NCI-H1048 (cell line): ENCODE data around the gene PNLIP.

Experiments used
- DNase-seq: peaks from one replicate; lab custom pipeline; 2025; lab: John Stamatoyannopoulos, UW

PNLIP gene

DNA sequence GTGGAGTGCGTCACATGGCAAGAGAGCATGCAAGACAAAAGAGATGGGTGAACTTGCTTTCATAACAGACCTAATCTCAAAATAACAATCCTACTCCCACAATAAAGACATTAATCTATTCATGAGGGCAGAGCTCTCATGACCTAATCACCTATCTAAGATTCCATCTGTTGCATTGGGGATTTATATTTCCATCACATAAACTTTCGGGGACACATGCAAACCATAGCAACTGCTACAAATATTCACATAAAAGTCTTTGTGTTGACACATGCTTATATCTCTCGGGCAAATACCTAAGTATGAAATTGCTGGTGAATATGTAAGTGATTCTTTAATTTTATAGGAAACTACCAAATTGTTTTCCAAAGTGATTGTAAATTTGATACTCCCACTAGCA, 29.1 kb downstream of the PNLIP start:
- no peak for DNase-seq

DNA sequence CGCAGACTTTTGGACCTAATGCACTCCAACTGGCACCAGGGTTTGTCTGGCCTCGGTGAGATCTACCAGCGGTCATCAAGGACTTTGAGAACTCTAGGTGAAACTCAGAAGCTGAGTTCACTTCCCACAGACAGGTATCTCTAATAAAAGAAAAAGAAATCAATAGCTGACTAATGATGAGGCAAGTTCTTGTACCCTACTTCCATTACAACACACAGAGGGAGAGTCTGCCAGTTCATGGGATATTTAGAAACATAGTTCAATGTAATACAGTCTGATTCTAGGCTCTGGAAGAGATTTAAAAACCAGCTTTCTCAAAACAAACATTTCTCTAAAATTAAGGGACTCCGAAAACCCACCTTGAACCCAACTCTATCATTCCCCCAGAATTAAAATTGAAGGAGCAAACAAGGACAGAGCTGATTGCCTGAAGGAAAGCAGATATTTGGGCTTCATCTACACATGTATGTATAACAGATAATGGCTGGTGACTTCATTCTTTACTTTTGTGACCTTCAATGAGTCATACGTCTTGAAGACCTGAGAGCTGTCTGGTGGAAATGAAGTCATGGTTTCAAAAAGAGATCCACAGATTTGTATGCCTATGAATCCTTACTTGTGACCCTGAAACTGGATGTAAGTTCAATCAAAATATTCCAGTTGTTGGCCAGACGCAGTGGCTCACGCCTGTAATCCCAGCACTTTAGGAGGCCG, 42.3 kb downstream of the PNLIP start:
- no peak for DNase-seq

DNA sequence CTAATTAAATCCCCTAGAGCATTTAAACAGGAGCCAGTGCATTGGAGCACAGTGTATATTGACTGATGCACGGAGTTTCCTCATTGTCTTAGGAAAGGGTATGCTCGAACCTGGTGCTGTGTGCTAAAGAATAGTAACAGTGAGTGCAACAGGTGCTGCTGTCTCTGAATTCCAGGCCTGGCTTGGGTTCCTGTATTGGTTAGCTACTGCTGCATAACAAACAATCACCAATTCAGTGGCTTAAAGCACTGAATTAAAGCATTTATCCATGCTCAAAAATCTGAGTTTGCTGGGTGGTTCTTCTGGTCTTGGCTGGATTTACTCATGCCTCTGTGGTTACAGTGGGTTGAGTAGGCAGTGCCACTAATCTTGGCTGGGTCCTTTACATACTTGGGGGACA, 43.3 kb downstream of the PNLIP start:
- DNase-seq = no peak

DNA sequence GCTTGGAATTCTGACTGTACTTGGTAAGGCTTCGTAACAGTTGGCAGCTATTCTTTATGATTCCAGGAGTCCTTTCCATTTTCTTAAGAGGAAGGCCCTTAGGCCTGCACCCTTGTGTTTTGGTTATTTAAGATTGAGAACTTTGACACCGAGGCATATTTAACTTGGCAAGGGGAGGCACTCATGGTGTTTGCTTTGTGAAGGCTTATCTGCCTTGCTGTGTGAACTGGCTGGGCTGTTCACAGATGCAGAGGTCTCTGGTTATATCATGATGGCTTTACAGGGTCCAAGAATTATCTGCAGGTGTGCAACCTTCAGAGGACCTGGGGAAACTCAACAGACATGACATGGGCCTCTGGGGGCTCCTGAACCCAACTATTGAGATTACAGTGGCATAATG, 44.2 kb downstream of the PNLIP start:
- DNase-seq = no peak

DNA sequence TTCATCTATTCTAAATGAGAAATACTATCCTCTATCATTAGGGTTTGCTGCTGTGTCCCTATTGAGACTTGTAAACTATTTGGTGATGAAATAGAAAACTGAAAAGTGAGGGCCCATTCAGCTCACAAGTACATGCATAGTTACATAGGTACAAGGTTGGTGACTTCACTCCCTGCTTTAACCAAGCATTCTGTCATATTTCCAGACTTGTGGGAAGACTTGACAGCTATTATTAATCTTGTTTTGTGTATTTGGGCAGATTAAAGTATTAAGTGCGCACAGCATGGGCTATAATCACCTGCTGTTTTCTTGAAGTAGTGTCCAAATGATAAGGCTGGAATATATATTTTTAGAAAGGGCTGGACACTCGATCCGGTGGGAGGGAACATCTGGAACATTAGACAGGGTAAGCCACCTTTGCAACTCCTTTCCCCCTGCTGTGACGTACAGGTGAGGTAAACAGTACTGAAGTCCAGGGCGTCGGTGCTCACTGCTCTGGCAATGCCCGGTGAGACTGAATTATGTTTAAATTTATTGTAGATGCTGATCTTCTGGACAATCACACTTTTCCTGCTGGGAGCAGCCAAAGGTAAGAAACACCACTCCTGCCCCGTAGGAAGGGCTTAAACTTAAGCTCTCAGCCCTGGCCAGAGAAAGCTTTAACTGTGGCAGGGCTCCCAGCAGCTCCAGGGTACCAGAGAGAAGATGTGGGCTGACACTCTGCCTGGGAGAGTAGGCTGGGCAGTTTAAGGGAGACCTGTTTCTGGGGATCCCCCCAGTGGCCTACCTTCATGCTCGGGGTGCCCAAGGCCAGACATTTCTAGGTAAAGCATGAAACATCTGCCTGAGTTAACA, 45.1 kb downstream of the PNLIP start, which contains the start of gene PNLIPRP1:
Gene PNLIPRP1, plus strand, starts transcription at position 370 of the 855 bp plus-strand sequence. Its CDS starts 171 bp downstream, at position 541.
- no peak for DNase-seq

DNA sequence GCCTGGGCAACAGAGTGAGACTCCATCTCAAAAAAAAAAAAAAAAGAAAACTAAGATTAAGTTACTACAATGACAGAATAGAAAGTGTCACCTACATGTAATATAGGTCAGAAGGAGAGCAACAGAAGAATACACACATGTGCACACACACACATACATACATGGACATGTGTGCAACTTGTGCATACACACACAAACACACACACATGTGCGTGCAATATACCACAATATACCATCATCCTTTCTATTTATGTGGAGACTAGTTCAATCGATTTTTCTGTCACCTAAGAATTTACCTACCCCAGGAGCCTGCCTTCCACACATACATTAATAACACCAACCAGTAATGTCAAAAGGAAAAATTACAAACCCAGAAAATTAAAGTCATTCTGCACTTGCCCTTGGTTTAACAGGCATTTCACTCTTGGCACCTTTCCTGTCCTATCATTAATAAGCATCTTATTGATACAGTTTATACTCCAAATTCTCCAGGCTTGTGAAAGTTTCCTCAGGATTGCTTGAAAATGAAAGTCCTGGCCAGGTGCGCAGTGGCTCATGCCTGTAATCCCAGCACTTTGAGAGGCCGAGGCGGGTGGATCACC, 47.5 kb downstream of the PNLIP start:
- DNase-seq = no peak

DNA sequence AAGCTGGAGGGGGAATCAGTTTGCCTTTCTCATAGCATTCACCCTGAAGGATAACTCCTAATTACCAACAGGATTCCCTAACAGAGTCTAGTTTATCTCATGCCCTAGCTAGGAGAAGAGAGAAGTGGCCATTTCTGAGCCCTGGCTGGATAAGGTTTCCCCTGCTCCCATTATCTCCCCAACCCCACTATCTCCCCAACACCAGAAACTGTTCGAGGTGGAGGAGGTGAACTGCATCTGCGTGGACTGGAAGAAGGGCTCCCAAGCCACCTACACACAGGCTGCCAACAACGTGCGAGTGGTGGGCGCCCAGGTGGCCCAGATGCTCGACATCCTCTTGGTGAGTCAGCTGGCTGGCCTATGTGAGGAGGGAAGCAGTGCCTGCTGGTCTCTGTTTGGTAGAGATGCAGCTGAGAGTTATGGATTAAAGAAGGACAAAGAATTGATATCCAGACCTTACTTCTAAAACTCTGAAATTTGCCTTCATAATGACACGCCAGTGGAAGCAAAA, 48.8 kb downstream of the PNLIP start:
- no peak for DNase-seq

DNA sequence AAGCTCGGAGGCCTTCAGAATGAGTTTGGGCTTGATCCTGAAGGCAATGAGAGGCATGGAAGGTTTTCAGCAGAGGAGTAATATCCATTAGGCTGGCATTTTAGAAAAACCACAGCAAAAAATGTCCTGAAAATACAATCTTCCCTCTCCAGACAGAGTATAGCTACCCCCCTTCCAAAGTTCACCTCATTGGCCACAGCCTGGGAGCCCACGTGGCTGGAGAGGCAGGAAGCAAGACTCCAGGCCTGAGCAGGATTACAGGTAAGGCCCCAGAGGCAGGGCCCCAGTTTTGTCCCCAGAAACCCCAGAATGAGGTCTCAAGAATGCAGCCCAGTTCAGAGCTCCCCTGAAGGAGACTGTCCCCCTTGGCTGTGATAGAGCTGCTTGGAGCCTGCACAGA, 50.3 kb downstream of the PNLIP start:
- DNase-seq = no peak

DNA sequence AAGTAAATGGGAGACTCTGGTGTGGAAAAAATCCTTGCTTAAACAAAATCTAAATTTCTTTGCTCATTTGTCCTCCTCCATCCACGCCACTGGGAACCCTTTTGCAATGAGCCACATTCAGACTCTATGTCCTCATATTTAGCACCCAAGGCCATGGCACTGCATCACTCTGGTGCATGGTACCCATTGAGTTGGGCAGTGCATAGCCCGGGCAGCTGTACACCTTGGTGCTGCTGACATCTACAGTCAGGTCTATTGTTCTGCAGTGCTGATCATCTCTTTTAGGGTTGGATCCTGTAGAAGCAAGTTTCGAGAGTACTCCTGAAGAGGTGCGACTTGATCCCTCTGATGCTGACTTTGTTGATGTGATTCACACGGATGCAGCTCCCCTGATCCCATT, 51.8 kb downstream of the PNLIP start:
- DNase-seq = no peak

DNA sequence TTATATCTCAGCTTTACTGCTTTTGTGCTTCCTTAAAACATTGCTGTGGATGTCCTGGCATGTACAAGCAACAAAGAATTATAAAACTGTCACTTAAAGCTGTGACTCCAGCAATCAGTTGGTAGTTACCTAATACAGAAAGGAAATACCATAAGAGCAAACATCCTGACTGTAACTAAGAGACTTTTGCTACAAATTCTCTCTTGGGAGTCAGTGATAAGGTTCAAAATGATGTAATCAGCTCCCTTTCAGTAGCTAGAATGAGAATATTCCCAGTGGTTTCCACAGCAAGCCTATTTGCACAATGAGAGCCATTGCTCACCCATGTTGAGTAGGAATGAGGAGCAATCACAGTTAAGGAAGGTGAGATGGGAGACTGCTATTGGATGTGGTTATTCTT, 52.6 kb downstream of the PNLIP start:
- DNase-seq = no peak

DNA sequence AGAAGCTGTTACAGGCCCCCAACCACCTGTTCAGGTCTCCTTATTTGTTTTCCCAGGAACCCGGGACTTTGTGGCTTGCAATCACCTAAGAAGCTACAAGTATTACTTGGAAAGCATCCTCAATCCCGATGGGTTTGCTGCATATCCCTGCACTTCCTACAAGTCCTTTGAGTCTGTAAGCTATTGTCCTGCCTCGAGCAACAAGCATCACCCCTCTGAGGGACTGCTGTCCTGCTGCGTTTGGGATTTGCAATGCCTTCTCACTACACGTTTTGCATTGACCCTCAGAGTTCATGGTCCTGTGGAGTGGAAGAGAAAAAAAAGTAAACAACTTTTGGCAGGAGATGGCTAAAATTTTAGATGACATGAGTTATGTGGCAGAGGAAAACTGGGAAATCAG, 54.3 kb downstream of the PNLIP start:
- DNase-seq = no peak

DNA sequence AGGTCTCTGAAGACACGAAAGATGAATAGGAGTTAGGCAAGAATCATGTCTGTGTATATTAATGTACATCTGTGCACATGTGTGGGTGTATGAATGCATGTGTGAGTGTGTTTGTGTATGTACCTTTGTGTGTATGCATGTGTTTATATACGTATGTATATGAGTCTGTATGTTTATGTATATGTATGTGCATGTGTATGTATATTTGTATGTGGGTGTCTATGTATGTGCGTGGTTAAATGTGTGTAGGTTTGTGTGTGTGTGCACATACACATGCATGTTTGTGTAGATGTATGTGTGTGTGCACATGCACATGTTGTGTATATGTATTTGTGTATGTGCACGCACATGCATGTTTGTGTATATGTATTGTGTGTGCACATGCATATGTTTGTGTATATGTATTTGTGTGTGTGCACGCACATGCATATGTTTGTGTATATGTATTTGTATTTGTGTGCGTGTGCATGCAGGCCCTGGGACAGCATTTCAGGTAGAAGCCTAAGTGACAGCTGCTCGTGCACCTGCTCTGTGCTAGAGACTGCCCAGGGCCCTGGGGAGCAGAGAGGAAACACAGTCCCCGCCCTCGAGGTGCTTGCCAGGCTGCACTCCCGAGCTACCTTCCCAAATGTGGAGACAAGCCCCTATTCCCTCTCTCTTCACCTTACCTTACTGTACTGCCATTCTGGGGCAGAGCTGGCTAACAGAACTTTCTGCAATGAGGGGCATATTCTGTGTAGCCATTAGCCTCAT, 57.1 kb downstream of the PNLIP start:
- no peak for DNase-seq

DNA sequence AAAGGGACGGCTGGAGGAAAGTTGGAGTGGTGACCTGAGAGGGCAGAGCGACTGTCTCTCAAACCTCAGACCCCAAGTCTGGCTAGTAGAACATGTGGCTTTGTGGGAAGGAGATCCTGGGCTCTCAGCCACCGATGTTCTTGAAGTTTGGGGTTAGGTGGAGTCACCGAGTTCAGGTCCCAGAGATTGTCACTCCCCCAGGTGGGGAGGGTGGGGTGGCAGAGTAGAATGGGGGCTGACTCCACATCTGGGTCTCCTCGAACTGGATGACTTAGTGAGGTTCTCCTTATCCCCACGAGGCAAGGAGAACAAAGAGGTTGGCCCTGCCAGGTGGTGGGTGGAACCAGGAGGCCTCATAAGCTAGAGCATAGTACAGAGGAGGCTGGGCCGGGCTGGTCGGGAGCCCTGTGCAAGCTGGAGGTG, 60.3 kb downstream of the PNLIP start:
- no peak for DNase-seq

DNA sequence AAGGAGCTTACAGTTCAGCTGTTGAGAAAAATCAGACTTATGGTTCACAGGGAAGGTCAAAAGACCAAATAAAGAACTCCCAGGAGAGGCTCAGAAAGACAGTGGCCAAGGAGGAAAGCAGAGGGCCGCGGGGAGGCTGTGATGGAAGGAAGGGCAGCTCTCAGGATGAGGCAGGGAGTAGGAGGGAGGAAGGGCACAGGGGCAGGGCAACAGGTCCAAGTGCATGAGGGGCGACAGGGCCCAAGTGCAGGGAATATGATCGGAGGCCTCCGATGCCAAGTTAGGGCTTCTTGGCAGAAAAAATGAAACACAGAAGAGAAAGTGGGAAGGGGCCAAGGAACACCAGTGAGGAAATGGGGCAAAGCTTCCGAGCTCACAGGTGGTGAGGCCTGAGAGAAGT, 61.6 kb downstream of the PNLIP start:
- no peak for DNase-seq

DNA sequence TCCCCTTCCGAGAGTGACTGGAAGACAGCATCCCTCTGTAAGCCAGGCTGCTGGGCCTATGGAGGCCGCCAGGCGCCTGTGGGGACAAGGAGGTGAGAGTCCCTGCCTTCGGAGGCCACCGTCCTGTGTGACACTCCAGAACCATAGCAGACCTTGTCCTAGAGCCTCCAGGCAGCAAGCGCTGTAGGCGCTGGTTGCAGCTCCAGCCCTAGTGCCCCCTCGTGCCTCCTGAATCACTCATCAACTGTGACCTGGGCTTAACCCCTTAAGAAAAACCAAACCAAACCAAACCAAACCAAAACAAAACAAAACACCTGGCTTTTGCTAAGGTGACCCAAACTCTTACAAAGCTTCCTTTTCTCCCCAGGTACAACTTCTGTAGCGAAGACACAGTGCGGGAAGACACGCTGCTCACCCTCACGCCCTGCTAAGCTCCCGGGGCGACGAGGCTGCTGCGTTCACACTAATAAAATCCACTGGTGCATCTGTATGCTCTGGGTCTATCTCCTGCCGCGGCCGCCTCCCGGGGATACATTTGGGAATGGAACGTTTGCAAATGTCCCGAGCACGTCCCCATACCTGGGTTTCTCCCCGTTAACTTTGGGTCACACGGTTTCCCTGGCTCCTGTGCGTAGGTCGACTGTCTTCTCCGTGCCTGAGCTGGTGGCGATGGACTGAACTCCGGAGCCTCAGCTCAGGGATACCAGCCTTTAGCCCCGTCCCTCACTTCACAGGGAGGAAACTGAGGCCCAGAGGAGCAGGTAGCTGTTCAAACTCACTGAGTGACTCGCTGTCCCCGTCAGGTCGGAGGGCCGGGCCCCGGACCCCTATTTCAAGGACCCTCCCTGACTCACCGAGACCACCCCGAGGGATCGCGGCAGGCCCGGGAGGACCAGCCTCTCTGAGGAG, 63.2 kb downstream of the PNLIP start:
- no peak for DNase-seq

DNA sequence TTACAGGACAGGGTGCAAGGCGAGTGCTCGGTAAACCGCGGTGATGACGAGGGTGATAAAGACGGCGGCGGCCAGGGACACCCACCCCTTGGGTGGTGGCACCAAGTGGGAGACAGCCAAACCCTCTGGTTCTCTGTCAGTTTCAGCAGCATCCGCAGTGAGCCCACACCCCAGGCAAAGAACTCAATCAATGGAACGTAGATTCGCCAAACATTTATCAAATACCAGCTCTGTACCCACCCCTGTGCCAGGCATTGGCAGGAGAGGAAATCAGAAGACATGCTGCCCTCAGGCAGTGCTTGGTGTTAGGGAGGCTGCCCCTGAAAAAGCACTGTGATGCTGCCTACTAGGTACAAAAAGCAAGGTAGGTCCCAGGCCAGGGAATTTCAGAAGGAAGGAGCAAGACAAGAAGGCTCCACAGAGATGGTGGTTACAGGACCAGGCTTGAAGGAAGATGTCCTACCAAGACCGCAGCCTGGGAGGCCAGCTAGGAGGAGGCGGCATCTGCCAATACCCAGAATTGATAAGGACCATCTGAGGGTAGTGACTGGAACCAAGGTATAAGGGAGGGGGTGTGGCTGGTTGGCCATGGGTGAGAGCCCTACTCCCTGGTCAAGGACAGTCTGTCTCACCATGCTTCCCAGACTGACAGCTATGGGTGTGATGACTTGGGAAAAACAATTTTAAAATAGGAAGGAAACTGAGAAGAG, 64.9 kb downstream of the PNLIP start:
- no peak for DNase-seq

DNA sequence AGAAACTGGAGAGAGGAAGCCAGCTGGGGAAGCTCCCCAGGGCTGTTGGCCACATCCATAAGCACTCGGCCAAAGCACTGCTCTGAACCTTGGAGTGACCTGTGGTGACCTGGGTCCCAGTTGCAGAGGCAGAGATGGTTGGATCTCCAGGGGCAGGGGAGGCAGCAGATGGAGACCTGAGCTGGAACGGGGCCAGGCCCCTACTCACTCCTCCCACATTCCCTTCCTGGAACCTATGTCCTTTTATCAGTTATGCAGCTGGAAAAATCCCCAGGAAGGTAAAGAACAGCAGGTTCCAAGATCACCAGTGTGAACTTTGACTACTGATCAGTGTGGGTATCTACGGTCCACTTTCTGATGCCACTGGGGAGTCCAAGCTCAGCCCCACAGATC, 65.4 kb downstream of the PNLIP start:
- no peak for DNase-seq

DNA sequence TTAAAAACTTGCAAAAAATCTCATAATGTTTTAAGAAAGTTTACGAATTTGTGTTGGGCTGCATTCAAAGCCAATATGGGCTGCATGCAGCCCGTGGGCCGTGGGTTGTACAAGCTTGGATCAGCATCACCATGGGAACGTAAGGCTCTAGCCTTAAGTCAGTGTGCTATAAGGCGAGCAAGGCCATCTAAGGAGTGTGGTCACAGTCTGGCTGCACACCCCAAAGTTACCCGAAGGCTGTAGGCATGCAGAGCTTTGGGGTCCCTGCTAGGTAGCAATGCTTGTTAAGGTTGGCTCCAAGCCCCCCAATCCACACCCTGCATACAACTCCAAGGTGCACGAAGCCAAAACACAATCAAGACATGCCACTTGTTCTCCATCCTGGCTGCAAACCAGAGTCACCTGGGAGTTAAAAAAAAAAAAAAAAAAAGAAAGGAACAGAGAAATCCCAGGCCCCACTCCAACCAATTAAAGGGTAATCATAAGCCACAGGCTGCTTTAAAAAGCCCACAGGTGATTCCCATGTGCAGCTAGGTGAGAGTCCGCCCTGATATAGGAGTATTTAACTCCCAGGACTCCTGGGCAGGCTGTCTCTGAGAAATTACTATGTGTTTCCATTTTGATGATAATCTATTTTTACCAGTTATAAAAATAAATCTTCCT, 66.5 kb downstream of the PNLIP start:
- no peak for DNase-seq

DNA sequence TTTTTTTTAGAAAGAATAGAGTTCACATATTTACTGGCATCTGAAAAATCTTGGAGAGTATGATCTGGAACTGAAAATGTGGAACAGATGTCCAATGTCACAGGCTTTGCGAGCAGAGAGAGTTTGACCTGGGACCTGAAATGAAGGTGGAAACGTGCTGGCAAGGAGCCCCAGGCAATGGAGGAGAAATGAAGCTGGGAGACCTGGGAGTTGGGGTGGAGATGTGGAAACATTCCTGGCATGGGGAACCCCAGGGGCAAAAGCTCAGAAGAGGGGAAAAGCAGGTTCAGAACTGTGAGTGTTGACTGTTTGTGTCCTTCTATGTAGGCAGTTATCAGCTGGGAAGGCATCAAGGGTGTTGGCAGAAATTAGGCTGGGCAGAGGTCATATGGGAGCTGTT, 67.7 kb downstream of the PNLIP start:
- DNase-seq = no peak

DNA sequence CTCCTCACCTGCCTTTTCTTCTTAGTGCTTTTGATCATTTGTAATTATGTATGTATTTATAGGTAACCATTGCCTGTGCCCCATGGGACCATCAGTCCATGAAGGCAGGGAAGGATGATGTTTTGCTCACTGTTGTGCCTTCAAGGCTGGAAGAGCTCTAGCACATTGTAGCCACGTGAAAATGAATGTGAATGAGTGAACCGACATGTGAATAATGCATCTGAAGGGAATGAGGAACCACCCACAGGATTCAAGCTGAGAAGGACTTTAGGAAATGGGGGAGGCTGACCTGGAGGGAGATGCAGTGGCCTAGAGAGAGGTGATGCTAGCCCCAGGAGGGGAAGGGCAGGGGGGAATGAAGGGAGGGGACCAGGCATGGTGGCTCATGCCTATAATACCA, 69.1 kb downstream of the PNLIP start:
- no peak for DNase-seq
